ENCODE results near the gene DOCK10. TPM values are rescaled to one million over a fixed set of nuclear protein-coding genes. Genes with fewer than 3 reads are reported as not detected.

DOCK10 gene
- total RNA-seq, 1 experiment from 2014 or later, result 34.5 TPM

GRCh38 chr2:225041207-225041850, 939 bp downstream of the DOCK10 start:
- DNase-seq (ENCODE audit: low read depth), result peak; percentile 69

- no peak for DNase-seq (ENCODE audit: low read depth)
Observed at GRCh38 chr2:225040856-225041206, 1.4 kb downstream of the DOCK10 start.

- DNase-seq (ENCODE audit: low read depth), result no peak
Observed at GRCh38 chr2:225040142-225040541, 2.1 kb downstream of the DOCK10 start.

GRCh38 chr2:225038231-225038523, 4.1 kb downstream of the DOCK10 start:
- DNase-seq (ENCODE audit: low read depth), result no peak

- peak; percentile 50 for DNase-seq (ENCODE audit: low read depth)
Observed at GRCh38 chr2:225037415-225038230, 4.6 kb downstream of the DOCK10 start.

GRCh38 chr2:225036431-225036830, 5.8 kb downstream of the DOCK10 start:
- no peak for DNase-seq (ENCODE audit: low read depth)

GRCh38 chr2:225033440-225034318, 8.6 kb downstream of the DOCK10 start:
- no peak for DNase-seq (ENCODE audit: low read depth)

- DNase-seq (ENCODE audit: low read depth), result no peak
Observed at GRCh38 chr2:225032246-225032645, 10.0 kb downstream of the DOCK10 start.

- DNase-seq (ENCODE audit: low read depth), result no peak
Observed at GRCh38 chr2:225031599-225031998, 10.7 kb downstream of the DOCK10 start.

- no peak for DNase-seq (ENCODE audit: low read depth)
Observed at GRCh38 chr2:225030893-225031292, 11.4 kb downstream of the DOCK10 start.

GRCh38 chr2:225030203-225030602, 12.1 kb downstream of the DOCK10 start:
- DNase-seq (ENCODE audit: low read depth), result no peak

GRCh38 chr2:225028572-225028971, 13.7 kb downstream of the DOCK10 start:
- DNase-seq (ENCODE audit: low read depth), result no peak

- no peak for DNase-seq (ENCODE audit: low read depth)
Observed at GRCh38 chr2:225027061-225027762, 15.1 kb downstream of the DOCK10 start.

GRCh38 chr2:225025917-225026571, 16.2 kb downstream of the DOCK10 start:
- peak; percentile 92 for DNase-seq (ENCODE audit: low read depth)

GRCh38 chr2:225022188-225022587, 20.1 kb downstream of the DOCK10 start:
- DNase-seq (ENCODE audit: low read depth), result no peak

GRCh38 chr2:225020168-225020849, 22.0 kb downstream of the DOCK10 start:
- no peak for DNase-seq (ENCODE audit: low read depth)

- DNase-seq (ENCODE audit: low read depth), result no peak
Observed at GRCh38 chr2:225019105-225019504, 23.2 kb downstream of the DOCK10 start.

- no peak for DNase-seq (ENCODE audit: low read depth)
Observed at GRCh38 chr2:225017713-225018112, 24.6 kb downstream of the DOCK10 start.

- DNase-seq (ENCODE audit: low read depth), result no peak
Observed at GRCh38 chr2:225017098-225017685, 25.1 kb downstream of the DOCK10 start.

Measured in M059J (cell line).